Lower leg skin (tissue), 4 donors: ENCODE results near the gene GPC3. TPM values are rescaled to one million over a fixed set of nuclear protein-coding genes. Genes with fewer than 3 reads are reported as not detected.

ENCODE experiments used
- DNase-seq, 2 donors: peaks; one replicate each; pipeline ENCODE4 v3.0.0-alpha.2; 2019; ENCODE audit warnings: low spot score in 2 of 2
- H3K4me3 ChIP-seq: fragments of 200-600 bp; sonication (generic); 2 replicates; pipeline ENCODE4 v1.5.1; 2017; ENCODE audit warnings: mild to moderate bottlenecking, low read depth; ENCODE audit not compliant: poor library complexity, severe bottlenecking
- POLR2A ChIP-seq, 2 donors: fragments of 450-650 bp; IDR thresholded peaks; one replicate each; pipeline ENCODE4 v1.6.1; 2016 to 2017; ENCODE audit warnings: antibody characterized with exemption in 2 of 2, mild to moderate bottlenecking in 1 of 2, moderate library complexity in 1 of 2
- WGBS, 2 donors: methylation state at CpG; one replicate each; pipeline ENCODE4 v1.1.5; 2018; 5-methylcytosine and 5-hydroxymethylcytosine counted together
- intact Hi-C: fragments of 100-400 bp; cut with DNase I; formaldehyde crosslinking; loops from one replicate; pipeline ENCODE4 v1.15.0; 2023; ENCODE audit warnings: low total_unique reads
- total RNA-seq, 4 donors: library from RNA; depleted of rRNA; stranded (reverse); fragments of >200 nt; gene quantifications; one replicate each; pipeline ENCODE4 v1.1.0, GENCODE V29; 2016
- TF ChIP-seq, protein P1 (sequence below), 3 donors: fragments of 450-650 bp; IDR thresholded peaks; one replicate each; pipeline ENCODE4 v1.5.1; 2016; ENCODE audit warnings: antibody characterized with exemption in 3 of 3, mild to moderate bottlenecking in 3 of 3, moderate library complexity in 2 of 3

Gene GPC3
- total RNA-seq, 4 donors from 2014 or later, result 10.4 to 24.4 (median 14.7) TPM

DNA sequence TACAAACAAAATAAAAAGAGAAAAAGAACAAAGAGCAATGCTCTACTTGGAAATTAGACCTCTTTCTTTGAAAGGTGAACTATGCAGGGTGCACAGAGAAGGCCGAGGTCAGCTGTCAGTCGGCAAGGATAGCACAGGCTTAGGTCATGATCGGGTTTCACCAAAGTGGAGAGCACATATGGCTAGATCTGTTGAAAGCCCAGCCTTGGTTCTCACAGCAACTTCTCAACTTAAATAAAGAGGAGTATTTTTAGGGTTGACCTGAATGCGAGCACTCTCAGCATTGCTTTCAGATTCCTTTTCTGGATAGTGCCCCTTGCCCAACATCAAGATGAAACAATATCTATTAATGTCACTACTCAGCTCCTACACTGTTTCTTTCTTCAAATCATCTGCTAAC lies 447.2 kb downstream of the GPC3 start:
- H3K4me3 ChIP-seq, result no peak overlapping the region
- 79 to 83% methylated on average over 4 of the region's 4 CpGs for WGBS, 2 donors
- no peak for DNase-seq
- TF ChIP-seq, protein P1, sequence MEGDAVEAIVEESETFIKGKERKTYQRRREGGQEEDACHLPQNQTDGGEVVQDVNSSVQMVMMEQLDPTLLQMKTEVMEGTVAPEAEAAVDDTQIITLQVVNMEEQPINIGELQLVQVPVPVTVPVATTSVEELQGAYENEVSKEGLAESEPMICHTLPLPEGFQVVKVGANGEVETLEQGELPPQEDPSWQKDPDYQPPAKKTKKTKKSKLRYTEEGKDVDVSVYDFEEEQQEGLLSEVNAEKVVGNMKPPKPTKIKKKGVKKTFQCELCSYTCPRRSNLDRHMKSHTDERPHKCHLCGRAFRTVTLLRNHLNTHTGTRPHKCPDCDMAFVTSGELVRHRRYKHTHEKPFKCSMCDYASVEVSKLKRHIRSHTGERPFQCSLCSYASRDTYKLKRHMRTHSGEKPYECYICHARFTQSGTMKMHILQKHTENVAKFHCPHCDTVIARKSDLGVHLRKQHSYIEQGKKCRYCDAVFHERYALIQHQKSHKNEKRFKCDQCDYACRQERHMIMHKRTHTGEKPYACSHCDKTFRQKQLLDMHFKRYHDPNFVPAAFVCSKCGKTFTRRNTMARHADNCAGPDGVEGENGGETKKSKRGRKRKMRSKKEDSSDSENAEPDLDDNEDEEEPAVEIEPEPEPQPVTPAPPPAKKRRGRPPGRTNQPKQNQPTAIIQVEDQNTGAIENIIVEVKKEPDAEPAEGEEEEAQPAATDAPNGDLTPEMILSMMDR (IDR thresholded peaks at IDR 0.05), result no peak
- TF ChIP-seq POLR2A (IDR thresholded peaks at IDR 0.05), result no peak
- intact Hi-C loops, result no loop called here

DNA sequence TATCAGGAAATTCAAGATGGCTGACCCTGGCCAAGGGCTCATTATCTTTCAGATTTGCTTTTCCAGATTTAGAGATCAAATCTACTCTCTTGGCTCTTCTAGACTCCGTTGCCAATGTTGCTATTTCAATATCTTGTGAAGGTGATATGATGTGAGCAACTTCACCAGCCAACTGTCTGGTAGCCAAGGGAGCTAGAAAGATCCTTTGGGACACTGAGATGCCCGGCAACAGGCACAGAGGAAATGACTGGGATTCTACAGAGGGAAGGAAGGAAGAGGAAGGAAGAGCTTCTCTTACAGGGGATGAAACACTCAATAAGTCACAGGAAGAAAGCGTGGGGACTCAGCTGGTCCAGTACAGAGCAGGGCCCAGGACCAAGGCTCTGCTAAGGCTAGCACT lies 448.3 kb downstream of the GPC3 start:
- intact Hi-C loops, result no loop called here
- TF ChIP-seq POLR2A (IDR thresholded peaks at IDR 0.05), result no peak
- TF ChIP-seq, protein P1 (IDR thresholded peaks at IDR 0.05), result no peak
- 61 to 84% methylated on average over 3 of the region's 3 CpGs for WGBS, 2 donors
- DNase-seq, result no peak
- H3K4me3 ChIP-seq, result no peak overlapping the region

DNA sequence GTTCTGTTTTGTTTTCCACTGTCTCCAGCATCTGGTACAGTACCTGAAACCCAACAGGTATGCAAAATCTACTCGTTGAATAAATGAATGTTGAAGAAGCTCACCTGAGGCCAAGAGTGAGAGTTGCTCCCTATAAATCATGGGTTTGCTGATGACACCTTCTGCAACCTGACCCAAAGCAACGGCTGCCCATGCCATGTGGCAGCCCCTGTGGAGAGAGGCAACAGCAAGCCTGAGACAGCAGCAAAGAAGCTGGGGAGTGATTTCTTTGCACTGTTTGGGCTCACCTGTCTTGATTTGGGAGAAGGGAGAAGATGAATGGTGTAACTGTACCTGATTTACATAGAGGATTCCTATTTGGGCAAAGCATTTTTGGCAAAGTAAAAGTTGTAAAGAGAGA lies 450.3 kb downstream of the GPC3 start:
- WGBS, 2 donors, result 50 to 75% methylated on average over 2 of the region's 2 CpGs
- H3K4me3 ChIP-seq, result no peak overlapping the region
- TF ChIP-seq POLR2A (IDR thresholded peaks at IDR 0.05), result no peak
- TF ChIP-seq, protein P1 (IDR thresholded peaks at IDR 0.05), result no peak
- intact Hi-C loops, result no loop called here
- DNase-seq, result no peak

DNA sequence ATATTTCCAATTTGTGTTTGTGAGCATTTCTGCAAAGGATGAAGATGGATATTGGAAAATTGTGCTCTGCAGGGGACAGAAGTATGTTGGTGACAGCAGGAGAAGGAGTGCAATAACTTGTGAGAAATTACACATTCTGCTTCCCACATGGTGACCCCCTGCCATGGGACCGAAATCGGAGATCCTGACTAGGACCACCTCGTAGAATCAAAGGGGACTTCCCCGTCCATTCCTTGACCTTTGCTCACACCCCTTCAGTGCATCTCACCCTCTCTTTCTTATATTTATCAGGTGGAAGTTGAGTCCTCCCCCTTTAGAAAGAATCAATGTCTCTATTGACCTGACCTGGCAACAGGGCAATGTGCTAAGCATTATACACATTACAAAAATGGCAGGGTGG lies 451.2 kb downstream of the GPC3 start:
- no peak for DNase-seq
- TF ChIP-seq, protein P1 (IDR thresholded peaks at IDR 0.05), result no peak
- TF ChIP-seq POLR2A (IDR thresholded peaks at IDR 0.05), result no peak
- intact Hi-C loops, result no loop called here
- H3K4me3 ChIP-seq, result no peak overlapping the region
- 75 to 93% methylated on average over 4 of the region's 4 CpGs for WGBS, 2 donors

DNA sequence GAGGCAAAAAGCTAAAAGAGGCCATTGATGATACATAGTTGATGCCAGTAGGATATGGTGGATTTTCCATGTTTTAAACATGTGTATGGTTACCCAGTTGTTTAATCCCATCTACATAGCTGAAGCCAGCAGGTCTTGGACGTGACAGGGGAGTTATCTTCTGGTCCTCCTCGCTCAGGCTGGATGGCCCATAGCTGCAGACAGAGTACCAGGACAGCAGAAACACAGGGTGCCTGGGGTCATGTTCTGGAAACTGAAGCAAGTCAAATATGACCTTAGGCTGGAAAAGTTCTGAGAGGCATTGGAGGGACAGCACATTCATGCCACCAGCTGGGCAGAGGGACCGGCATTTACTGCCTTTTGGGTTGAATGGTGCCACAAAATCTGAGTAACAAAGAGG lies 452.1 kb downstream of the GPC3 start:
- TF ChIP-seq, protein P1 (IDR thresholded peaks at IDR 0.05), result no peak
- TF ChIP-seq POLR2A (IDR thresholded peaks at IDR 0.05), result no peak
- no peak overlapping the region for H3K4me3 ChIP-seq
- intact Hi-C loops, result no loop called here
- 71 to 93% methylated on average over 3 of the region's 3 CpGs for WGBS, 2 donors
- no peak for DNase-seq

DNA sequence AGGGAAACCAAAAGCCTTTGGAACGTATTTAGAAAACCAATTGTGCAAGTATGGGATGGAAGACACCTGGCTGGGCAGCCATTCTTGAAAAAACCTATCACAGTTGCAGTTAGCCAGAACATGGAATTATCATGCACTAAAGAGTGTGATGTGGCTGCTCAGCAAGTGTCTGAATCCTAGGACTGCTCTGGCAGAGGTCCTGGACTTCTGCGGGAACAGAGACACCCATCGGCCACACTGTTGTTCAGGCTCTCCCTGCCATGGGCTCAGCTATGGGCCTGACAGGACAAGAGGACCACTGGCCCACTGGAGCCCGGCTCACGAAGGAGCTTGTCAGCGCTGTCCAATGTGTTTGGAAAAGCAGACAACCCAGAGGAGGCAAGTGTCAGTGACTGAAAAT lies 454.4 kb downstream of the GPC3 start:
- TF ChIP-seq, protein P1 (IDR thresholded peaks at IDR 0.05), result no peak
- TF ChIP-seq POLR2A (IDR thresholded peaks at IDR 0.05), result no peak
- WGBS, 2 donors, result 49 to 74% methylated on average over 6 of the region's 6 CpGs
- no peak for DNase-seq
- H3K4me3 ChIP-seq, result no peak overlapping the region
- intact Hi-C loops, result no loop called here
